OCI-M2 (cell line): ENCODE data around the gene AUH.
A peak's percentile ranks its signal among the peaks of the same experiment; 100 is the strongest.

Experiments used
- DNase-seq: peaks from one replicate; lab custom pipeline; 2025; ENCODE audit not compliant: unreplicated experiment; lab: John Stamatoyannopoulos, UW

AUH gene

GRCh38 chr9:91172329-91172728, 189.4 kb downstream of the AUH start:
- DNase-seq: no peak

GRCh38 chr9:91170951-91171350, 190.8 kb downstream of the AUH start:
- no peak for DNase-seq

GRCh38 chr9:91166796-91167366, 194.8 kb downstream of the AUH start:
- no peak for DNase-seq

GRCh38 chr9:91164724-91165520, 196.8 kb downstream of the AUH start:
- DNase-seq: peak; percentile 51
